Endothelial cell of umbilical vein (primary cell): ENCODE measurements around the gene BMPER.

Source experiments
- EZH2 ChIP-seq: IDR thresholded peaks from 2 replicates; pipeline ENCODE4 v1.6.1; 2012; ENCODE audit warnings: borderline replicate concordance, low read depth, mild to moderate bottlenecking, moderate library complexity, low read length, inconsistent platforms; ENCODE audit not compliant: severe bottlenecking
- FOS ChIP-seq: IDR thresholded peaks from 2 replicates; pipeline ENCODE4 v1.6.1; 2011; ENCODE audit warnings: mild to moderate bottlenecking, low read length, moderate library complexity, borderline replicate concordance; ENCODE audit not compliant: insufficient read depth
- GATA2 ChIP-seq: IDR thresholded peaks from 2 replicates; pipeline ENCODE4 v1.7.0; 2011; ENCODE audit warnings: low read depth, mild to moderate bottlenecking, moderate library complexity, mixed read lengths, low read length; ENCODE audit not compliant: insufficient read length, insufficient read depth
- JUN ChIP-seq: IDR thresholded peaks from 2 replicates; pipeline ENCODE4 v1.6.1; 2011; ENCODE audit warnings: borderline replicate concordance, low read depth; ENCODE audit not compliant: insufficient read length, insufficient read depth
- POLR2A ChIP-seq: IDR thresholded peaks from 2 replicates; pipeline ENCODE4 v1.6.1; 2012; ENCODE audit warnings: low read depth, mild to moderate bottlenecking, control low read depth, low read length
- POLR2AphosphoS5 ChIP-seq: IDR thresholded peaks from 2 replicates; pipeline ENCODE4 v1.6.1; 2012; ENCODE audit warnings: low read depth, mild to moderate bottlenecking, control low read depth, low read length, moderate library complexity; ENCODE audit not compliant: insufficient read depth
- TF ChIP-seq, protein P1 (sequence below), 2 donors: IDR thresholded peaks; 1 replicate in 1 of 2; 2 replicates in 1 of 2; pipeline ENCODE4 v1.5.1; 2011; ENCODE audit warnings: low read length in 2 of 2, mild to moderate bottlenecking in 2 of 2, moderate library complexity in 2 of 2, control low read depth in 1 of 2, inconsistent platforms in 1 of 2, low read depth in 1 of 2; ENCODE audit not compliant: insufficient read depth in 1 of 2; ENCODE audit errors: extremely low read depth in 1 of 2
- TF ChIP-seq, protein P2 (sequence below): IDR thresholded peaks from 2 replicates; pipeline ENCODE4 v1.6.1; 2011; ENCODE audit not compliant: insufficient read depth, insufficient read length

DNA sequence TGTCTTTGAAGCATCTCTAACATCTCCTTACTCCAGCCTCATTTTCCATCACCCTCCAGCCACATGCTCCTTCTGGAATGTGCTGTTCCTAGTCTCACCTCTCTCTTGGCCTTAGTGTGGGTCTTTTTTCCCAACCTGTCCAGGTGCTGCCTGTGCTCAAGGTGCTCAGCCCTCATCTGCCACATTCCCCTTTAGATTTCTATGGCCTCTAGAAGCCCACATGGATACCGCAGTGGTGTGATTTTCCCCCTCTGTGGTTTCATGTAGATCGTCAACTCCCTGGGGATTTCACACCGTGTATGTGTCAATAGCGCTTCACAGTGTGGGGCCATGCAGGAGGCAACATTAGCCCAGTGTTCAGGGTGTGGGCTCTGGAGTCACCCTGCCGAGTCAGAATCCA, 32.5 kb downstream of the BMPER start:
- TF ChIP-seq, protein P1, sequence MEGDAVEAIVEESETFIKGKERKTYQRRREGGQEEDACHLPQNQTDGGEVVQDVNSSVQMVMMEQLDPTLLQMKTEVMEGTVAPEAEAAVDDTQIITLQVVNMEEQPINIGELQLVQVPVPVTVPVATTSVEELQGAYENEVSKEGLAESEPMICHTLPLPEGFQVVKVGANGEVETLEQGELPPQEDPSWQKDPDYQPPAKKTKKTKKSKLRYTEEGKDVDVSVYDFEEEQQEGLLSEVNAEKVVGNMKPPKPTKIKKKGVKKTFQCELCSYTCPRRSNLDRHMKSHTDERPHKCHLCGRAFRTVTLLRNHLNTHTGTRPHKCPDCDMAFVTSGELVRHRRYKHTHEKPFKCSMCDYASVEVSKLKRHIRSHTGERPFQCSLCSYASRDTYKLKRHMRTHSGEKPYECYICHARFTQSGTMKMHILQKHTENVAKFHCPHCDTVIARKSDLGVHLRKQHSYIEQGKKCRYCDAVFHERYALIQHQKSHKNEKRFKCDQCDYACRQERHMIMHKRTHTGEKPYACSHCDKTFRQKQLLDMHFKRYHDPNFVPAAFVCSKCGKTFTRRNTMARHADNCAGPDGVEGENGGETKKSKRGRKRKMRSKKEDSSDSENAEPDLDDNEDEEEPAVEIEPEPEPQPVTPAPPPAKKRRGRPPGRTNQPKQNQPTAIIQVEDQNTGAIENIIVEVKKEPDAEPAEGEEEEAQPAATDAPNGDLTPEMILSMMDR (IDR thresholded peaks at IDR 0.05; ENCODE audit: extremely low read depth in 1 of 2, insufficient read depth in 1 of 2, low read depth in 1 of 2, low read length in 2 of 2), result no peak
- TF ChIP-seq JUN (no peak), POLR2A (no peak), EZH2 (no peak), POLR2AphosphoS5 (no peak), GATA2 (no peak), FOS (no peak)
- TF ChIP-seq, protein P2, sequence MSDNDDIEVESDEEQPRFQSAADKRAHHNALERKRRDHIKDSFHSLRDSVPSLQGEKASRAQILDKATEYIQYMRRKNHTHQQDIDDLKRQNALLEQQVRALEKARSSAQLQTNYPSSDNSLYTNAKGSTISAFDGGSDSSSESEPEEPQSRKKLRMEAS, result no peak
